K562 (cell line): ENCODE data around the gene TPPP. TPM values are rescaled to one million over a fixed set of nuclear protein-coding genes. Genes with fewer than 3 reads are reported as not detected.

Experiments
- ATAC-seq: fragments of 200-7000 bp; cut with Tn5 transposase; 3 replicates; pipeline ENCODE4 v1.9.1; 2020; ENCODE audit warnings: moderate library complexity
- BruUV-seq: library from RNA; stranded (reverse); fragments of 400-500 nt; replicated peaks from 2 replicates; lab custom pipeline; 2021; lab: Mats Ljungman, UMichigan
- CTCF ChIA-PET: fragments of 300-600 bp; formaldehyde crosslinking; extraction: SDS; loops from one replicate; lab custom pipeline; 2021; ENCODE audit warnings: low intra/inter-chr PET ratio; lab: Yijun Ruan, JAX
- POLR2A ChIA-PET: fragments of 300-600, 350-650 bp; sonication (Branson Sonifier 250); formaldehyde crosslinking; extraction: SDS; loops from one replicate; lab custom pipeline; 2021; ENCODE audit warnings: antibody characterized with exemption, inconsistent platforms; lab: Yijun Ruan, JAX
- DNase-seq, 4 experiments: peaks; one replicate each; pipeline versions ENCODE4 v3.0.0 to v3.0.0-alpha.2; 2011 to 2018; ENCODE audit warnings: low spot score in 3 of 4, mixed read lengths in 3 of 4; ENCODE audit errors: extremely low read depth in 1 of 4
- FAIRE-seq: peaks from 2 replicates; lab custom pipeline; 2011; peaks lifted over from hg19 to GRCh38; lab: Jason Lieb, UNC
- H2AFZ ChIP-seq: 2 replicates; pipeline ENCODE4 v1.6.0; 2011; ENCODE audit warnings: low read depth, low read length, control low read depth, inconsistent platforms
- H3K27ac ChIP-seq: fragments of 200-600 bp; 3 replicates; pipeline ENCODE4 v1.8.0; 2011; ENCODE audit warnings: low read depth, mild to moderate bottlenecking, control low read depth, inconsistent platforms, low read length, moderate library complexity, mixed read lengths; ENCODE audit errors: extremely low read depth
- H3K27me3 ChIP-seq, 2 experiments: fragments of 300-600 bp in 1 of 2; 2 replicates in 1 of 2; 3 replicates in 1 of 2; pipeline versions ENCODE4 v1.6.0 to v1.8.0; 2011; ENCODE audit warnings: inconsistent platforms in 2 of 2, low read length in 2 of 2, mild to moderate bottlenecking in 1 of 2, mixed read lengths in 1 of 2, moderate library complexity in 1 of 2; ENCODE audit not compliant: control insufficient read depth in 2 of 2, insufficient read depth in 2 of 2
- H3K36me3 ChIP-seq: fragments of 300-600 bp; 3 replicates; pipeline ENCODE4 v1.8.0; 2011; ENCODE audit warnings: mild to moderate bottlenecking, low read length, inconsistent platforms; ENCODE audit not compliant: control insufficient read depth, insufficient read depth
- H3K4me1 ChIP-seq, 2 experiments: fragments of 200-600 bp in 1 of 2; replicated peaks in 1 of 2; 2 replicates in 1 of 2; 3 replicates in 1 of 2; pipeline versions ENCODE4 v1.5.1 to v1.8.0; 2011; ENCODE audit warnings: inconsistent platforms in 2 of 2, low read length in 2 of 2, mild to moderate bottlenecking in 1 of 2, mixed read lengths in 1 of 2, moderate library complexity in 1 of 2; ENCODE audit not compliant: control insufficient read depth in 2 of 2, insufficient read depth in 2 of 2
- H3K4me2 ChIP-seq: 2 replicates; pipeline ENCODE4 v1.6.1; 2011; ENCODE audit warnings: low read length, control low read depth, inconsistent platforms, mixed read lengths; ENCODE audit not compliant: insufficient read depth
- H3K4me3 ChIP-seq: fragments of 200-600 bp; sonication (generic), shearing (Covaris generic); 2 replicates; pipeline ENCODE4 v1.5.1; 2016; ENCODE audit warnings: control low read depth, inconsistent platforms
- H3K79me2 ChIP-seq: fragments of 200-600 bp; 3 replicates; pipeline ENCODE4 v1.8.0; 2011; ENCODE audit warnings: low read length, inconsistent platforms; ENCODE audit not compliant: control insufficient read depth, insufficient read depth
- H3K9ac ChIP-seq, 2 experiments: 2 replicates each; pipeline versions ENCODE4 v1.6.0 to v1.6.1; 2011; ENCODE audit warnings: low read depth in 2 of 2, low read length in 2 of 2, control low read depth in 1 of 2, inconsistent platforms in 1 of 2, mild to moderate bottlenecking in 1 of 2, mixed read lengths in 1 of 2; ENCODE audit not compliant: insufficient read depth in 1 of 2
- H3K9me1 ChIP-seq: one replicate; pipeline ENCODE4 v1.6.0; 2011; ENCODE audit warnings: inconsistent platforms, mild to moderate bottlenecking, low read length, moderate library complexity; ENCODE audit not compliant: control insufficient read depth, insufficient read depth
- H3K9me3 ChIP-seq: replicated peaks from 2 replicates; pipeline ENCODE4 v1.5.1; 2011; ENCODE audit warnings: low read depth, low read length, inconsistent platforms; ENCODE audit not compliant: control insufficient read depth, insufficient read depth
- H4K20me1 ChIP-seq: replicated peaks from 2 replicates; pipeline ENCODE4 v1.6.1; 2011; ENCODE audit warnings: low read length, inconsistent platforms, mixed read lengths; ENCODE audit not compliant: control insufficient read depth, insufficient read depth
- ARID2 ChIP-seq: fragments of 450-650 bp; IDR thresholded peaks from 2 replicates; pipeline ENCODE4 v1.6.1; 2017; ENCODE audit warnings: antibody characterized with exemption, mild to moderate bottlenecking
- GTF2B ChIP-seq: IDR thresholded peaks from 2 replicates; pipeline ENCODE4 v1.6.1; 2011; ENCODE audit not compliant: insufficient read length; ENCODE audit errors: extremely low read depth
- L3MBTL2 ChIP-seq: fragments of 450-650 bp; IDR thresholded peaks from 2 replicates; pipeline ENCODE4 v1.6.1; 2016; ENCODE audit warnings: mild to moderate bottlenecking, moderate library complexity
- NR3C1 ChIP-seq: sonication (generic); formaldehyde crosslinking; IDR thresholded peaks from 2 replicates; pipeline ENCODE4 v1.8.1; 2022; ENCODE audit warnings: missing genetic modification reagents
- POLR2AphosphoS2 ChIP-seq: IDR thresholded peaks from 2 replicates; pipeline ENCODE4 v1.6.1; 2012; ENCODE audit warnings: low read length, improper control_type of control experiment
- TCF7L2 ChIP-seq: fragments of 150-350 bp; IDR thresholded peaks from 2 replicates; pipeline ENCODE4 v1.6.1; 2016; ENCODE audit warnings: low read depth, mild to moderate bottlenecking, low read length, moderate library complexity
- TFAP4 ChIP-seq: sonication (generic); formaldehyde crosslinking; IDR thresholded peaks from 2 replicates; pipeline ENCODE4 v1.8.0; 2022; ENCODE audit warnings: missing genetic modification reagents, mild to moderate bottlenecking, moderate library complexity, borderline replicate concordance
- THRB ChIP-seq: fragments of 450-650 bp; formaldehyde crosslinking; conservative IDR thresholded peaks from 2 replicates; pipeline ENCODE4 v1.4.0; 2022; ENCODE audit warnings: mild to moderate bottlenecking, missing genetic modification characterization
- ZBTB43 ChIP-seq: sonication (generic); formaldehyde crosslinking; IDR thresholded peaks from 2 replicates; pipeline ENCODE4 v1.8.0; 2023; ENCODE audit warnings: mild to moderate bottlenecking, missing genetic modification reagents
- ZEB2 ChIP-seq: fragments of 450-650 bp; IDR thresholded peaks from 2 replicates; pipeline ENCODE4 v1.6.1; 2016
- ZNF146 ChIP-seq: IDR thresholded peaks from one replicate; pipeline ENCODE4 v1.6.1; 2018; ENCODE audit warnings: missing compliant biosample characterization; ENCODE audit not compliant: unreplicated experiment
- ZNF239 ChIP-seq: fragments of 250-450 bp; sonication (Bioruptor Pico); IDR thresholded peaks from 2 replicates; pipeline ENCODE4 v1.4.0; 2020; ENCODE audit warnings: mild to moderate bottlenecking
- ZNF280A ChIP-seq: fragments of 450-650 bp; IDR thresholded peaks from 2 replicates; pipeline ENCODE4 v1.6.1; 2018; ENCODE audit warnings: mild to moderate bottlenecking, low read depth; ENCODE audit not compliant: partially characterized antibody
- ZNF511 ChIP-seq: sonication (generic); formaldehyde crosslinking; IDR thresholded peaks from 2 replicates; pipeline ENCODE4 v1.8.0; 2022; ENCODE audit warnings: mild to moderate bottlenecking, missing genetic modification reagents
- WGBS: fragments of 100-300 bp; shearing (Covaris generic); methylation state at CpG from one replicate; pipeline ENCODE4 v1.1.6; 2016; ENCODE audit warnings: low coverage, mixed read lengths; ENCODE audit not compliant: insufficient coverage; ENCODE audit errors: missing lambda C conversion rate; 5-methylcytosine and 5-hydroxymethylcytosine counted together
- in situ Hi-C: fragments of 300-500 bp; cut with MboI; formaldehyde crosslinking; loops from 4 replicates; pipeline ENCODE4 v1.15.0; 2018; ENCODE audit warnings: inconsistent platforms, mixed read lengths
- intact Hi-C: fragments of 100-400 bp; cut with micrococcal nuclease; formaldehyde crosslinking; loops from 2 replicates; pipeline ENCODE4 v1.14.2; 2022
- polyA plus RNA-seq, 8 experiments: library from polyadenylated mRNA; depleted of rRNA in 4 of 8; stranded (reverse) in 5 of 8; unstranded in 3 of 8; fragments of >200 nt; fragmentation: Nextera tagmentation in 2 of 8; fragmentation: Illumina TruSeq in 1 of 8; extraction: Ambion mirVana in 2 of 8; extraction: Trizol in 1 of 8; gene quantifications; 2 replicates each; pipeline versions ENCODE4 v1.2.1 to v1.2.3, GENCODE V29; 2011 to 2014; ENCODE audit warnings: inconsistent platforms in 1 of 8, missing spikeins in 1 of 8
- total RNA-seq, 7 experiments: library from RNA; depleted of rRNA in 6 of 7; stranded (reverse); fragments of >200 nt in 6 of 7; fragmentation: Illumina TruSeq in 2 of 7; extraction: Trizol in 2 of 7; gene quantifications; 2 replicates each; pipeline versions ENCODE4 v1.2.1 to v1.2.3, GENCODE V29; 2011 to 2021; ENCODE audit warnings: low replicate concordance in 1 of 7

TPPP gene
- total and polyA plus RNA-seq, 9 of the 15 experiments (the other 6 are each of a cell fraction or from before 2014, with no cell fraction given): 0.01 to 0.07 (median 0.03) TPM; not detected in 6

- no peaks in the 10 kb centered on the region for H3K9me3 ChIP-seq
- no peaks in the 10 kb centered on the region for H3K27me3 ChIP-seq
- H3K4me2 ChIP-seq: no peak overlapping the region
- H3K36me3 ChIP-seq: peaks cover 24% of the 10 kb centered on the region; the same call in 2 of the 3 replicates
- no peak overlapping the region for H2AFZ ChIP-seq
- no peaks in the 10 kb centered on the region for H3K9me1 ChIP-seq
- intact Hi-C loops (loop anchor here (2.0 to 10.0 kb wide), 2 partner anchors 184 to 232 kb away; partner anchors contain the start of gene ZDHHC11), in situ Hi-C loops (no loop called here)
- FAIRE-seq (no peak), ATAC-seq (peak; percentile 3), DNase-seq (peak in 1 of 4 experiments; percentile 33)
- H3K27ac ChIP-seq: no peak overlapping the region
- peaks cover 47% of the 10 kb centered on the region for H4K20me1 ChIP-seq
- 43% methylated on average over 26 of the region's 33 CpGs for WGBS
- H3K79me2 ChIP-seq: no peaks in the 10 kb centered on the region
- no peak overlapping the region for H3K4me3 ChIP-seq
- ChIA-PET POLR2A (interaction anchor here (0.7 to 1.5 kb wide), 2 partner anchors 13 to 87 kb away, joined by 3 to 4 read pairs; no protein-coding TSS in a partner anchor), CTCF (interaction anchor here (2.3 kb wide), 1 partner anchor 232 kb away, joined by 12 read pairs; no protein-coding TSS in a partner anchor)
- peaks cover 4 to 83% of the 10 kb centered on the region in 2 experiments; a peak in 4 of 5 replicates for H3K4me1 ChIP-seq
- peak overlapping the region in 1 of 2 experiments; percentile 8; a peak in 2 of 4 replicates for H3K9ac ChIP-seq
- BruUV-seq: no TSS peak
- TF ChIP-seq ZNF280A: no peak
- no peak for TF ChIP-seq ZNF146 (CRISPR knock-in tag)
- no peak for TF ChIP-seq THRB
- TF ChIP-seq ARID2: no peak
- TF ChIP-seq ZEB2: no peak
- no peak for TF ChIP-seq TCF7L2
- no peak for TF ChIP-seq GTF2B
- TF ChIP-seq TFAP4 (CRISPR knock-in tag): 0 out of 2 replicates have a peak, but pooled peaks have one; percentile 21
- no peak for TF ChIP-seq L3MBTL2
- TF ChIP-seq ZNF239 (CRISPR knock-in tag): no peak
- 0 out of 2 replicates have a peak, but pooled peaks have one; percentile 21 for TF ChIP-seq ZBTB43 (CRISPR knock-in tag)
- no peak for TF ChIP-seq ZNF511
- no peak for TF ChIP-seq NR3C1
- TF ChIP-seq POLR2AphosphoS2: peak; percentile 31; the same call in 1 of the 2 replicates
These were observed 22.5 kb downstream of the TPPP start for GRCh38 chr5:670396-671270.
